H1 (cell line): ENCODE data around the gene CHRNA1. TPM values are rescaled to one million over a fixed set of nuclear protein-coding genes. Genes with fewer than 3 reads are reported as not detected.

Experiments
- CHD1 ChIP-seq: IDR thresholded peaks from 2 replicates; pipeline ENCODE4 v1.6.1; 2012; ENCODE audit warnings: low read depth, low read length, improper control_type of control experiment
- CHD7 ChIP-seq: fragments of 300-600 bp; sonication (generic); IDR thresholded peaks from 2 replicates; pipeline ENCODE4 v1.7.1; 2012; ENCODE audit warnings: low read length, moderate library complexity, mild to moderate bottlenecking, inconsistent platforms; ENCODE audit not compliant: insufficient replicate concordance
- CTBP2 ChIP-seq: IDR thresholded peaks from 2 replicates; pipeline ENCODE4 v1.7.0; 2011; ENCODE audit warnings: borderline replicate concordance, mild to moderate bottlenecking, moderate library complexity, mixed read lengths, low read length; ENCODE audit not compliant: insufficient read depth, insufficient read length
- FOSL1 ChIP-seq: IDR thresholded peaks from 2 replicates; pipeline ENCODE4 v1.6.1; 2011; ENCODE audit warnings: mild to moderate bottlenecking, low read depth, low read length, moderate library complexity; ENCODE audit not compliant: insufficient read depth
- JUND ChIP-seq: IDR thresholded peaks from 2 replicates; pipeline ENCODE4 v1.6.1; 2011; ENCODE audit warnings: mild to moderate bottlenecking, improper control_type of control experiment, low read length
- MAX ChIP-seq: IDR thresholded peaks from 2 replicates; pipeline ENCODE4 v1.6.1; 2012; ENCODE audit warnings: inconsistent platforms
- NRF1 ChIP-seq: IDR thresholded peaks from 2 replicates; pipeline ENCODE4 v1.6.1; 2011; ENCODE audit warnings: mild to moderate bottlenecking, low read depth, low read length, improper control_type of control experiment
- RAD21 ChIP-seq, 2 experiments: IDR thresholded peaks in 1 of 2; conservative IDR thresholded peaks in 1 of 2; 2 replicates each; pipeline ENCODE4 v1.6.1; 2011; ENCODE audit warnings: low read depth in 2 of 2, low read length in 2 of 2, improper control_type of control experiment in 1 of 2, inconsistent platforms in 1 of 2, mild to moderate bottlenecking in 1 of 2, moderate library complexity in 1 of 2
- RFX5 ChIP-seq: IDR thresholded peaks from 2 replicates; pipeline ENCODE4 v1.6.1; 2011; ENCODE audit warnings: low read depth, low read length, improper control_type of control experiment, borderline replicate concordance
- SIRT6 ChIP-seq: IDR thresholded peaks from one replicate; pipeline ENCODE4 v1.7.1; 2012; ENCODE audit warnings: low read length, inconsistent platforms
- polyA plus RNA-seq, 7 experiments: library from polyadenylated mRNA; depleted of rRNA in 3 of 7; stranded (reverse) in 5 of 7; unstranded in 2 of 7; fragments of >200 nt in 5 of 7; fragments of 200-250 nt in 2 of 7; gene quantifications; 1 replicate in 5 of 7; 2 replicates in 1 of 7; 4 replicates in 1 of 7; pipeline versions ENCODE4 v1.2.1 to v1.2.3, GENCODE V29; 2011 to 2013; ENCODE audit warnings: missing spikeins in 2 of 7, mixed read lengths in 2 of 7
- total RNA-seq: library from RNA; stranded (reverse); fragmentation: NEBNext Ultra II Directional; extraction: Animal tissue kit (Norgen Biotek cat#: 25700); gene quantifications from 2 replicates; pipeline ENCODE4 v1.2.1, GENCODE V29; 2021

The CHRNA1 gene
- total and polyA plus RNA-seq, 2 of the 8 experiments (the other 6 are each of a cell fraction or from before 2014, with no cell fraction given) = 0.11 to 0.15 TPM

- TF ChIP-seq CHD7 = no peak
- TF ChIP-seq RAD21 (IDR thresholded peaks at IDR 0.05 in 1 of 2, conservative IDR thresholded peaks at IDR 0.05 in 1 of 2; ENCODE audit: low read depth in 2 of 2, low read length in 2 of 2) = no peak
- no peak for TF ChIP-seq SIRT6
- no peak for TF ChIP-seq MAX
- TF ChIP-seq NRF1 = no peak
- TF ChIP-seq JUND = no peak
- no peak for TF ChIP-seq CTBP2
- TF ChIP-seq RFX5 = no peak
- no peak for TF ChIP-seq FOSL1
- no peak for TF ChIP-seq CHD1
Observed at GRCh38 chr2:174753038-174753633, 11.1 kb downstream of the CHRNA1 start (continued).
